Measurements from ENCODE around the gene CLCA1.

Gene CLCA1

GRCh38 chr1:86466109-86466844 lies 2.5 kb upstream of the CLCA1 start:
- no peak for DNase-seq (ENCODE audit: low spot score)

- DNase-seq (ENCODE audit: low spot score), result no peak
These were observed 1.7 kb upstream of the CLCA1 start for GRCh38 chr1:86466986-86467385.

GRCh38 chr1:86470859-86471258 lies 2.1 kb downstream of the CLCA1 start:
- DNase-seq (ENCODE audit: low spot score), result no peak

- DNase-seq (ENCODE audit: low spot score), result no peak
These were observed 2.6 kb downstream of the CLCA1 start for GRCh38 chr1:86471291-86471690.

- no peak for DNase-seq (ENCODE audit: low spot score)
These were observed 3.4 kb downstream of the CLCA1 start for GRCh38 chr1:86472152-86472551.

GRCh38 chr1:86472767-86473166 lies 4.0 kb downstream of the CLCA1 start:
- DNase-seq (ENCODE audit: low spot score), result no peak

- no peak for DNase-seq (ENCODE audit: low spot score)
These were observed 8.5 kb downstream of the CLCA1 start for GRCh38 chr1:86477256-86477655.

GRCh38 chr1:86477682-86478081 lies 9.0 kb downstream of the CLCA1 start:
- no peak for DNase-seq (ENCODE audit: low spot score)

GRCh38 chr1:86478416-86479156 lies 9.9 kb downstream of the CLCA1 start:
- DNase-seq (ENCODE audit: low spot score), result no peak

GRCh38 chr1:86481966-86482365 lies 13.2 kb downstream of the CLCA1 start:
- DNase-seq (ENCODE audit: low spot score), result no peak

GRCh38 chr1:86487131-86487810 lies 18.5 kb downstream of the CLCA1 start:
- DNase-seq (ENCODE audit: low spot score), result no peak

- DNase-seq (ENCODE audit: low spot score), result no peak
These were observed 19.0 kb downstream of the CLCA1 start for GRCh38 chr1:86487811-86488141.

- no peak for DNase-seq (ENCODE audit: low spot score)
These were observed 20.6 kb downstream of the CLCA1 start for GRCh38 chr1:86489242-86489878.

GRCh38 chr1:86491171-86491950 lies 22.6 kb downstream of the CLCA1 start:
- DNase-seq (ENCODE audit: low spot score), result no peak

- no peak for DNase-seq (ENCODE audit: low spot score)
These were observed 29.6 kb downstream of the CLCA1 start for GRCh38 chr1:86498281-86498680.

GRCh38 chr1:86499987-86500593 lies 31.4 kb downstream of the CLCA1 start:
- peak; percentile 82 for DNase-seq (ENCODE audit: low spot score)

- no peak for DNase-seq (ENCODE audit: low spot score)
These were observed 32.0 kb downstream of the CLCA1 start for GRCh38 chr1:86500714-86501113.

GRCh38 chr1:86502125-86502646 lies 33.5 kb downstream of the CLCA1 start:
- DNase-seq (ENCODE audit: low spot score), result peak; percentile 69

- peak; percentile 36 for DNase-seq (ENCODE audit: low spot score)
These were observed 34.1 kb downstream of the CLCA1 start for GRCh38 chr1:86502721-86503405.

GRCh38 chr1:86503406-86504136 lies 34.8 kb downstream of the CLCA1 start:
- DNase-seq (ENCODE audit: low spot score), result no peak
